GM19240 (cell line): ENCODE data around the gene MICAL2.

Experiments
- DNase-seq: peaks from one replicate; pipeline ENCODE4 v3.0.0; 2011; ENCODE audit warnings: low spot score; ENCODE audit not compliant: insufficient read length

MICAL2 gene

GRCh38 chr11:12269446-12270214 lies 159.2 kb downstream of the MICAL2 start:
- DNase-seq = no peak

GRCh38 chr11:12270215-12270797 lies 159.9 kb downstream of the MICAL2 start:
- DNase-seq = no peak

- no peak for DNase-seq
These were observed 160.4 kb downstream of the MICAL2 start for GRCh38 chr11:12270817-12271216.

- DNase-seq = no peak
These were observed 160.9 kb downstream of the MICAL2 start for GRCh38 chr11:12271241-12271640.

GRCh38 chr11:12271826-12272366 lies 161.5 kb downstream of the MICAL2 start:
- DNase-seq = no peak

- no peak for DNase-seq
These were observed 162.6 kb downstream of the MICAL2 start for GRCh38 chr11:12272821-12273617.

GRCh38 chr11:12273618-12273995 lies 163.2 kb downstream of the MICAL2 start:
- DNase-seq = no peak

GRCh38 chr11:12274056-12274455 lies 163.7 kb downstream of the MICAL2 start:
- no peak for DNase-seq

GRCh38 chr11:12274558-12275197 lies 164.3 kb downstream of the MICAL2 start:
- no peak for DNase-seq

GRCh38 chr11:12275818-12276217 lies 165.4 kb downstream of the MICAL2 start:
- DNase-seq = no peak

GRCh38 chr11:12276356-12276755 lies 166.0 kb downstream of the MICAL2 start:
- DNase-seq = no peak

GRCh38 chr11:12276831-12277475 lies 166.6 kb downstream of the MICAL2 start:
- DNase-seq = no peak

GRCh38 chr11:12278766-12279671 lies 168.6 kb downstream of the MICAL2 start:
- DNase-seq = no peak

GRCh38 chr11:12279672-12280108 lies 169.3 kb downstream of the MICAL2 start:
- DNase-seq = no peak

GRCh38 chr11:12280199-12280837 lies 169.9 kb downstream of the MICAL2 start:
- DNase-seq = no peak

- no peak for DNase-seq
These were observed 170.6 kb downstream of the MICAL2 start for GRCh38 chr11:12280838-12281565.

- peak; percentile 80 for DNase-seq
These were observed 171.4 kb downstream of the MICAL2 start for GRCh38 chr11:12281571-12282478.

- no peak for DNase-seq
These were observed 172.3 kb downstream of the MICAL2 start for GRCh38 chr11:12282676-12283075.
